Breast epithelium (tissue), 4 donors: ENCODE data around the gene ANKS3. TPM values are rescaled to one million over a fixed set of nuclear protein-coding genes. Genes with fewer than 3 reads are reported as not detected.

Experiments
- DNase-seq, 2 donors: peaks; one replicate each; pipeline ENCODE4 v3.0.0-alpha.2; 2019; ENCODE audit warnings: low spot score in 2 of 2
- H3K27ac ChIP-seq, 2 donors: fragments of 200-600 bp; sonication (generic) in 1 of 2; one replicate each; pipeline ENCODE4 v1.5.1; 2016 to 2019; ENCODE audit warnings: mild to moderate bottlenecking in 1 of 2
- H3K27me3 ChIP-seq, 2 donors: fragments of 200-600 bp; sonication (generic) in 1 of 2; one replicate each; pipeline versions ENCODE4 v1.5.1 to v1.6.0; 2017 to 2019; ENCODE audit warnings: control low read depth in 1 of 2, mild to moderate bottlenecking in 1 of 2
- H3K36me3 ChIP-seq: fragments of 200-600 bp; one replicate; pipeline ENCODE4 v1.5.1; 2019
- H3K4me1 ChIP-seq, 2 donors: fragments of 200-600 bp; sonication (generic); one replicate each; pipeline ENCODE4 v1.5.1; 2016 to 2019; ENCODE audit warnings: control low read depth in 1 of 2
- H3K4me3 ChIP-seq, 3 donors: fragments of 200-600 bp; sonication (generic); 1 replicate in 2 of 3; 2 replicates in 1 of 3; pipeline ENCODE4 v1.5.1; 2016 to 2019; ENCODE audit warnings: mild to moderate bottlenecking in 3 of 3, moderate library complexity in 2 of 3
- H3K9me3 ChIP-seq, 2 donors: fragments of 200-600 bp; sonication (generic) in 1 of 2; one replicate each; pipeline ENCODE4 v1.5.1; 2016 to 2019; ENCODE audit warnings: control low read depth in 1 of 2
- POLR2A ChIP-seq: fragments of 450-650 bp; IDR thresholded peaks from one replicate; pipeline ENCODE4 v1.6.1; 2016; ENCODE audit warnings: antibody characterized with exemption, mild to moderate bottlenecking, moderate library complexity
- POLR2AphosphoS5 ChIP-seq, 3 donors: sonication (generic); formaldehyde crosslinking; IDR thresholded peaks; one replicate each; pipeline ENCODE4 v1.6.1; 2017; ENCODE audit warnings: antibody characterized with exemption in 3 of 3
- intact Hi-C: fragments of 100-400 bp; cut with DNase I; formaldehyde crosslinking; loops from one replicate; pipeline ENCODE4 v1.15.1; 2023; ENCODE audit warnings: low total_unique reads
- total RNA-seq, 3 donors: library from RNA; depleted of rRNA; stranded (reverse); fragments of >200 nt; gene quantifications; one replicate each; pipeline ENCODE4 v1.1.0, GENCODE V29; 2016
- TF ChIP-seq, protein P1 (sequence below), 3 donors: fragments of 450-650 bp; IDR thresholded peaks; one replicate each; pipeline ENCODE4 v1.5.1; 2016 to 2017; ENCODE audit warnings: antibody characterized with exemption in 3 of 3, mild to moderate bottlenecking in 3 of 3, moderate library complexity in 3 of 3

The ANKS3 gene
- total RNA-seq, 3 donors from 2014 or later, result 12.6 to 33.1 (median 23.6) TPM

DNA sequence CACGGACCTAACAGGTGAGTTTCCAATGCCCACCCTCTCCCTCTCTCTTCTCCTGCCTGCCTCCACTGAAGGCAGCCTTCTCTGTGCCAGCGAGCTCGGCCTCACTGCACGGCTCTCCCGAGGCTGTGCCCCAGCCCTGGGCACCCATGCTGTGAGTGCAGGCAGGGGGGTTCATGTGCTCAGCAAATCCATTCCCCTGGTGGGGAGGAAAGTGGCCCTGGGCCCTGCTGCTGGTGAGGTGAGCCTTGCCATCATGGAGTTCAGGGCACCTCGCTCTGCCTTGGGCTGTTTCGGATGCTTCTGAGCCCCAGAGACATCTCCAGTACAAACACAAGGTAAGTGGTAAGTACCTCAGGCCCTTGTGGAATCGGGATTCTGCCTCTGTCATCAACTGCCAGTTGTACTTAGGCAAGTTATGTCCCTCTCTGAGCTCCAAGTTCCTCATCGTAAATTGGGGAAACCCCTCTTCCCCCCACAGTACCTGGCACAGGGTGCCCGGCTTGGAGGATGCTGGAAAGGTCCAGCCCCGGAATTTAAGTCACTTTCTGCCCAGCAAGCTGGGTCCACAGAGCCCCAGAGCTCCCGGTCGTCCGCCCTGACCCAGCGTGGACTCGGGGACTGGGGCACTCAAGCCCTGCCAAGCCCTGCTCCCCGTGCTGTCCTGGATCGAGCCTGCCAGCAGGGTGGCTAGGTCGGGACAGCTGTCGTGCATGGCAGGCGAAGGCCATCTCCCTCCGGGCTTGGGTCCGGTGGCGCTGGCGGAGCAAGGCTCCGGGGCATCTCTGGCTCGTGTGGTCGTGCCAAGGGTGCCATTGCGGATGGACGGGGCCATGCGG lies 41.4 kb downstream of the ANKS3 start:
- Histone ChIP-seq H3K27ac (peak overlapping the region; percentile 76 to 82), H3K27me3 (no peaks in the 10 kb centered on the region), H3K4me1 (peaks cover 13 to 20% of the 10 kb centered on the region in 2 donors), H3K4me3 (peak overlapping the region; percentile 78 to 100 (median 81)), H3K9me3 (no peaks in the 10 kb centered on the region), H3K36me3 (no peaks in the 10 kb centered on the region)
- DNase-seq, result no peak
- intact Hi-C loops, result loop anchor here (2.0 kb wide), 1 partner anchor 74 kb away; no protein-coding TSS in a partner anchor
- TF ChIP-seq POLR2A (no peak), POLR2AphosphoS5 (IDR thresholded peaks at IDR 0.05) (no peak)
- TF ChIP-seq, protein P1, sequence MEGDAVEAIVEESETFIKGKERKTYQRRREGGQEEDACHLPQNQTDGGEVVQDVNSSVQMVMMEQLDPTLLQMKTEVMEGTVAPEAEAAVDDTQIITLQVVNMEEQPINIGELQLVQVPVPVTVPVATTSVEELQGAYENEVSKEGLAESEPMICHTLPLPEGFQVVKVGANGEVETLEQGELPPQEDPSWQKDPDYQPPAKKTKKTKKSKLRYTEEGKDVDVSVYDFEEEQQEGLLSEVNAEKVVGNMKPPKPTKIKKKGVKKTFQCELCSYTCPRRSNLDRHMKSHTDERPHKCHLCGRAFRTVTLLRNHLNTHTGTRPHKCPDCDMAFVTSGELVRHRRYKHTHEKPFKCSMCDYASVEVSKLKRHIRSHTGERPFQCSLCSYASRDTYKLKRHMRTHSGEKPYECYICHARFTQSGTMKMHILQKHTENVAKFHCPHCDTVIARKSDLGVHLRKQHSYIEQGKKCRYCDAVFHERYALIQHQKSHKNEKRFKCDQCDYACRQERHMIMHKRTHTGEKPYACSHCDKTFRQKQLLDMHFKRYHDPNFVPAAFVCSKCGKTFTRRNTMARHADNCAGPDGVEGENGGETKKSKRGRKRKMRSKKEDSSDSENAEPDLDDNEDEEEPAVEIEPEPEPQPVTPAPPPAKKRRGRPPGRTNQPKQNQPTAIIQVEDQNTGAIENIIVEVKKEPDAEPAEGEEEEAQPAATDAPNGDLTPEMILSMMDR (IDR thresholded peaks at IDR 0.05), result peak in 1 of 3 donors; percentile 14

DNA sequence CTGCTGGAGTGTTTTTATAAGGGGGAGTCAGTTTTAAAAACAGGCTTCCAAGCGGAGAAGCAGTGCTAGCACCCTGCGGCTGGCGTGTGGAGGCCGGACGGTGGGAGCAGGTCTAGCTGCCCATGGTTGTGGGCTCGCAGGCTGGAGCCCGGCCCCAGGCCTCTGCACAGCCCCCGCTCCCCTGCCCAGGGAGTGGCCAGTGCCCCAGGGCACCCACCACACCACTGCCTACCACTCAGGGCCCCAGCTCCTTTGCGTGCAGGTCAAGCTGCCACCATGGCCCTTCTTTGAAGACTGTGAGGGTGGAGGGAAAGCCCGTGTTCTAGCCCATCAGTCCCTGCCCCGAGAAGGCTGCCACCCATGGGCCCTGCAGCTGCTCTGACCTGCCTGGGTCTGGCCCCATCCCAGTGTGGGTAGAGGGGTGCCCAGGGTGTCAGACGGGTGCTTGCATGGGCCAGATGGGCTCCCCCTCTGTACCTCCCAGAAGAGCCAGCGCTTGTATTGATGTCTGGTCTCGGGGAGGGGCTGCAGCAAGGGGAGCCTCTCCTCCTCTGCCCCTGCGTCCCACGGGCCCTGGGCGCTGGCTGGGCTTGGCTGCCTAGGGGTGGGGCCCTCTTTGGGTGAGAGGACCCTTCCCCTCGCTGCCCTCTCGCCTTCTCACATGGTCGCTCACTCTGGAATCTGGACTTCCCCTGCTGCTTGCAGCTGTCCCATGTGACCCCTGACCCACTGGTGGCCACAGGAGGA lies 42.2 kb downstream of the ANKS3 start:
- Histone ChIP-seq H3K4me1 (peaks cover 13 to 20% of the 10 kb centered on the region in 2 donors), H3K4me3 (no peak overlapping the region), H3K27ac (no peak overlapping the region), H3K36me3 (no peaks in the 10 kb centered on the region), H3K9me3 (no peaks in the 10 kb centered on the region), H3K27me3 (no peaks in the 10 kb centered on the region)
- intact Hi-C loops, result loop anchor here (2.0 kb wide), 1 partner anchor 73 kb away; no protein-coding TSS in a partner anchor
- TF ChIP-seq POLR2A (no peak), POLR2AphosphoS5 (IDR thresholded peaks at IDR 0.05) (no peak)
- TF ChIP-seq, protein P1 (IDR thresholded peaks at IDR 0.05), result no peak
- DNase-seq, result no peak

DNA sequence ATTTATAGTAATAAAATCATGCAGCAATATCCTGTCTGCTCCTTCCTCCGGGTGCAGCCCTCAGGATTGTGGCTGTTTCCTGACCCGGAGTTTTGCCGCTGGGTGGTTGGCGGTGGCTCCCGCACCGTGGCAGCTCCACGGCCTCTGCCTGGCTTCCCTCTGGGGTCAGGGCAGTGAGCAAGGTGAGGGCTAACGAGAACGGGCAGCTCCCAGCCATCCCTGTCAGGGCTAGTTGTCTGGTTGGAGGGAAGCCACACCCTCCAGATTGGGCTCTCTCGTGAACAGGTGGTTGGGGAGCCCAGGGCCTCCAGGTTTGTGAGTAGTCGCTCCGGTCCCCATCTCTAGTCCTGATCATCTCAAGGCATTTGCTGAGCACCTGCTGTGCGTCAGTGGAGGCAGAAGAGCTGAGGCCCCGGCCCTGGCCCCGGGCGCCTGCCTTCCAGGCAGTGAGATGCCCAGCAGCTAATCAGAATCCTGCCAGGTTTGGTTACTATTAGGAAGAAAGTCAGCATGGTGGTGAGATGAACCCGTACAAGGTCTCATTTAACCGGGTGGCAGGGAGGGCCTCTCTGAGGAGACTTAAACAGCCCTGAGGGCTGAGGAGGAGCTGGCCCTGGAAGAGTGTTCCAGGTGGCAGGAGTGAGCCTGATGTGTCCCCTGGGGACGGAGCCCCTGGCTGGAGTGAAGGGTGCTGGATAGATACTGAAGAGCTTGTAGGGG lies 43.0 kb downstream of the ANKS3 start:
- no peaks in the 10 kb centered on the region for H3K36me3 ChIP-seq
- H3K27ac ChIP-seq, result no peak overlapping the region
- no peaks in the 10 kb centered on the region for H3K27me3 ChIP-seq
- TF ChIP-seq POLR2A (no peak), POLR2AphosphoS5 (IDR thresholded peaks at IDR 0.05) (no peak)
- TF ChIP-seq, protein P1 (IDR thresholded peaks at IDR 0.05), result no peak
- no peaks in the 10 kb centered on the region for H3K9me3 ChIP-seq
- DNase-seq, result no peak
- intact Hi-C loops, result no loop called here
- no peak overlapping the region for H3K4me3 ChIP-seq
- H3K4me1 ChIP-seq, result peaks cover 13 to 19% of the 10 kb centered on the region in 2 donors

DNA sequence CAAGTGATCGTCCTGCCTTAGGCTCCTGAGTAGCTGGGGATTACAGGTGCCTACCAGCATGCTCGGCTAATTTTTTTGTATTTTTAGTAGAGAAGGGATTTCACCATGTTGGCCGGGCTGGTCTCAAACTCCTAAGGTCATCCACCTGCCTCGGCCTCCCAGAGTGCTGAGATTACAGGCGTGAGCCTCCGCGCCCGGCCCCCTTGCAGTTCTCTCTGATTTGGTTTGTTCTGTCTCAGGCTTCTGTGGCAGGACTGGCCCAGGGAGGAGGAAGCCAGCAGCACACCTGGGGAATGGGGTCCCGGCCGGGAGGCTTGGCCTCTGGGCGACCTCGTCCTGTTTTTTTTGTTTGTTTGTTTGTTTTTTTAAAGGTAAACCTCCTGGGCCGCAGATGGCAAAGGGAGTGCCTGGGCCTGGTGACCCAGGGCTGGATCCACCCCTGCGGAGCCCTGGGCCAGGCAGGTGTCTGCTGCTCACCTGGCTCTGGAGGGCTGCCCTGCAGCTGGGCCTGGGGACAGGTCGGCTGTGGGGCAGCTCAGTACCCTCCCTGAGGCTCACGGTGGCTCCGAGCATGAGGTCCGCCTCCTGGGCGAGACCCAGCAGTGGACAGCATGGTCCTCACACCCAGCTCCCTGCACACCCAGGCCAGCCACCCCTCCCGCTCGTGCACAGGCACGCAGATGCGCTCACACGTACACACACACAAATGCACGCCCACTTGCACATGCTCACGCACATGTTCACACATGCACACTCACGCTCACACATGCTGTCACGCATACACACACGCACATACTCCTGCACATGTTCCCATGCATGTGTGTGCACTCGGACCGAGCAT lies 44.0 kb downstream of the ANKS3 start:
- no peaks in the 10 kb centered on the region for H3K36me3 ChIP-seq
- H3K4me1 ChIP-seq, result peaks cover 7 to 10% of the 10 kb centered on the region in 2 donors
- H3K27ac ChIP-seq, result no peak overlapping the region
- no peak for DNase-seq
- no peaks in the 10 kb centered on the region for H3K9me3 ChIP-seq
- intact Hi-C loops, result no loop called here
- H3K4me3 ChIP-seq, result no peak overlapping the region
- H3K27me3 ChIP-seq, result no peaks in the 10 kb centered on the region
- TF ChIP-seq, protein P1 (IDR thresholded peaks at IDR 0.05), result no peak
- TF ChIP-seq POLR2A, result no peak
- no peak for TF ChIP-seq POLR2AphosphoS5 (IDR thresholded peaks at IDR 0.05)
